WERI-Rb-1 (cell line): ENCODE measurements around the gene TXNDC8.

ENCODE experiments used
- DNase-seq: peaks from one replicate; pipeline ENCODE4 v3.0.0-alpha.2; 2020
- H3K27ac ChIP-seq: fragments of 250-450 bp; sonication (Bioruptor Pico); 2 replicates; pipeline ENCODE4 v1.5.1; 2020; ENCODE audit warnings: mild to moderate bottlenecking, moderate library complexity
- H3K27me3 ChIP-seq: fragments of 250-450 bp; sonication (Bioruptor Pico); 2 replicates; pipeline ENCODE4 v1.5.1; 2021; ENCODE audit warnings: mild to moderate bottlenecking, low read depth, moderate library complexity; ENCODE audit not compliant: insufficient read depth, severe bottlenecking
- H3K36me3 ChIP-seq: fragments of 250-450 bp; sonication (Bioruptor Pico); 2 replicates; pipeline ENCODE4 v1.5.1; 2020; ENCODE audit warnings: mild to moderate bottlenecking, moderate library complexity
- H3K4me3 ChIP-seq: 2 replicates; pipeline ENCODE4 v1.5.1; 2011; ENCODE audit warnings: low read depth, mild to moderate bottlenecking, control low read depth, low read length
- H3K9me3 ChIP-seq: fragments of 250-450 bp; sonication (Bioruptor Pico); 2 replicates; pipeline ENCODE4 v1.5.1; 2021; ENCODE audit warnings: mild to moderate bottlenecking, moderate library complexity; ENCODE audit not compliant: severe bottlenecking
- CTCF ChIP-seq: IDR thresholded peaks from 2 replicates; pipeline ENCODE4 v1.5.1; 2011; ENCODE audit warnings: low read depth, mild to moderate bottlenecking, control low read depth, inconsistent platforms, low read length

Gene TXNDC8

GRCh38 chr9:110343551-110343950, 5.9 kb upstream of the TXNDC8 start:
- H3K9me3 ChIP-seq: peaks cover 3% of the 10 kb centered on the region
- H3K36me3 ChIP-seq: no peaks in the 10 kb centered on the region
- no peak for DNase-seq
- no peak for TF ChIP-seq CTCF
- H3K27ac ChIP-seq: no peak overlapping the region
- H3K27me3 ChIP-seq: peaks cover 79% of the 10 kb centered on the region
- no peak overlapping the region for H3K4me3 ChIP-seq

- no peaks in the 10 kb centered on the region for H3K36me3 ChIP-seq
- no peak overlapping the region for H3K4me3 ChIP-seq
- peak; percentile 30; the same call in 1 of the 2 replicates for TF ChIP-seq CTCF
- DNase-seq: peak; percentile 9
- H3K27me3 ChIP-seq: peaks cover 79% of the 10 kb centered on the region
- peaks cover 7% of the 10 kb centered on the region for H3K9me3 ChIP-seq
- H3K27ac ChIP-seq: no peak overlapping the region
Observed at GRCh38 chr9:110340306-110340705, 2.6 kb upstream of the TXNDC8 start.

- H3K27me3 ChIP-seq: peaks cover 79% of the 10 kb centered on the region
Observed at GRCh38 chr9:110338143-110338542, 480 bp upstream of the TXNDC8 start.

GRCh38 chr9:110336363-110336762, 1.3 kb downstream of the TXNDC8 start:
- Histone ChIP-seq H3K4me3 (no peak overlapping the region), H3K36me3 (no peaks in the 10 kb centered on the region), H3K9me3 (peaks cover 7% of the 10 kb centered on the region), H3K27me3 (peaks cover 85% of the 10 kb centered on the region), H3K27ac (no peak overlapping the region)
- no peak for TF ChIP-seq CTCF
- DNase-seq: no peak

More at GRCh38 chr9:110338143-110338542, 480 bp upstream of the TXNDC8 start:
- Histone ChIP-seq H3K4me3 (no peak overlapping the region), H3K36me3 (no peaks in the 10 kb centered on the region), H3K27ac (no peak overlapping the region), H3K9me3 (peaks cover 7% of the 10 kb centered on the region)
- no peak for DNase-seq
- TF ChIP-seq CTCF: no peak

- H3K9me3 ChIP-seq: peaks cover 7% of the 10 kb centered on the region
- H3K27ac ChIP-seq: no peak overlapping the region
- no peak for DNase-seq
- no peak for TF ChIP-seq CTCF
- H3K27me3 ChIP-seq: peaks cover 87% of the 10 kb centered on the region
- no peak overlapping the region for H3K4me3 ChIP-seq
- no peaks in the 10 kb centered on the region for H3K36me3 ChIP-seq
Observed at GRCh38 chr9:110334871-110335270, 2.8 kb downstream of the TXNDC8 start.

GRCh38 chr9:110334183-110334582, 3.5 kb downstream of the TXNDC8 start:
- peaks cover 7% of the 10 kb centered on the region for H3K9me3 ChIP-seq
- no peak overlapping the region for H3K4me3 ChIP-seq

More at GRCh38 chr9:110334183-110334582, 3.5 kb downstream of the TXNDC8 start:
- Histone ChIP-seq H3K27ac (no peak overlapping the region), H3K36me3 (no peaks in the 10 kb centered on the region), H3K27me3 (peaks cover 94% of the 10 kb centered on the region)
- TF ChIP-seq CTCF: no peak
- no peak for DNase-seq
